Trophoblast cell (in vitro differentiated cells and primary cell): ENCODE results near the gene ARHGAP42.

Source experiments
- DNase-seq, 2 donors: peaks; one replicate each; pipeline ENCODE4 v3.0.0-alpha.2; 2016
- H2AFZ ChIP-seq: 2 replicates; pipeline ENCODE4 v1.6.1; 2013; ENCODE audit warnings: low read length, moderate library complexity, mild to moderate bottlenecking; ENCODE audit not compliant: insufficient read depth, poor library complexity
- H2AK5ac ChIP-seq: 2 replicates; pipeline ENCODE4 v1.6.1; 2013; ENCODE audit warnings: mild to moderate bottlenecking, low read length
- H2BK120ac ChIP-seq: 2 replicates; pipeline ENCODE4 v1.6.1; 2013; ENCODE audit warnings: low read length, mild to moderate bottlenecking, moderate library complexity; ENCODE audit not compliant: insufficient read depth, poor library complexity
- H2BK12ac ChIP-seq: 2 replicates; pipeline ENCODE4 v1.6.1; 2013; ENCODE audit warnings: mild to moderate bottlenecking, low read length, moderate library complexity
- H2BK5ac ChIP-seq: 2 replicates; pipeline ENCODE4 v1.6.1; 2013; ENCODE audit warnings: low read length, low read depth, moderate library complexity, mild to moderate bottlenecking; ENCODE audit not compliant: poor library complexity
- H3K14ac ChIP-seq: 2 replicates; pipeline ENCODE4 v1.6.1; 2013; ENCODE audit warnings: mild to moderate bottlenecking, low read length
- H3K18ac ChIP-seq: 2 replicates; pipeline ENCODE4 v1.6.1; 2013; ENCODE audit warnings: mild to moderate bottlenecking, low read length
- H3K23ac ChIP-seq: 2 replicates; pipeline ENCODE4 v1.6.1; 2013; ENCODE audit warnings: low read length
- H3K27ac ChIP-seq: 2 replicates; pipeline ENCODE4 v1.5.1; 2013; ENCODE audit warnings: low read depth, mild to moderate bottlenecking, inconsistent platforms, low read length, moderate library complexity
- H3K27me3 ChIP-seq: 2 replicates; pipeline ENCODE4 v1.6.1; 2013; ENCODE audit warnings: inconsistent platforms, mild to moderate bottlenecking, low read length, moderate library complexity; ENCODE audit not compliant: insufficient read depth
- H3K36me3 ChIP-seq, 2 experiments: 1 replicate in 1 of 2; 2 replicates in 1 of 2; pipeline ENCODE4 v1.6.1; 2013; ENCODE audit warnings: low read length in 2 of 2, mild to moderate bottlenecking in 2 of 2, moderate library complexity in 1 of 2; ENCODE audit not compliant: insufficient read depth in 2 of 2, control insufficient read depth in 1 of 2
- H3K4ac ChIP-seq: 2 replicates; pipeline ENCODE4 v1.6.1; 2013; ENCODE audit warnings: low read depth, mild to moderate bottlenecking, low read length, moderate library complexity
- H3K4me1 ChIP-seq, 2 experiments: 1 replicate in 1 of 2; 2 replicates in 1 of 2; pipeline ENCODE4 v1.6.1; 2013; ENCODE audit warnings: low read length in 2 of 2, mild to moderate bottlenecking in 2 of 2, moderate library complexity in 1 of 2; ENCODE audit not compliant: insufficient read depth in 2 of 2, control insufficient read depth in 1 of 2
- H3K4me2 ChIP-seq: 2 replicates; pipeline ENCODE4 v1.6.1; 2013; ENCODE audit warnings: inconsistent platforms, mild to moderate bottlenecking, low read length, moderate library complexity
- H3K4me3 ChIP-seq: 2 replicates; pipeline ENCODE4 v1.5.1; 2013; ENCODE audit warnings: mild to moderate bottlenecking, low read depth, low read length, inconsistent platforms
- H3K79me1 ChIP-seq: one replicate; pipeline ENCODE4 v1.6.1; 2013; ENCODE audit warnings: low read length
- H3K79me2 ChIP-seq: 2 replicates; pipeline ENCODE4 v1.6.1; 2013; ENCODE audit warnings: low read length, mild to moderate bottlenecking; ENCODE audit not compliant: control insufficient read depth, insufficient read depth, poor library complexity
- H3K9ac ChIP-seq: 2 replicates; pipeline ENCODE4 v1.6.1; 2013; ENCODE audit warnings: mild to moderate bottlenecking, low read length
- H3K9me3 ChIP-seq: 2 replicates; pipeline ENCODE4 v1.6.1; 2013; ENCODE audit warnings: low read depth, mild to moderate bottlenecking, control low read depth, inconsistent platforms, low read length; ENCODE audit not compliant: insufficient read depth
- H4K12ac ChIP-seq: 2 replicates; pipeline ENCODE4 v1.6.1; 2013; ENCODE audit warnings: low read depth, mild to moderate bottlenecking, low read length, moderate library complexity
- H4K8ac ChIP-seq: 2 replicates; pipeline ENCODE4 v1.6.1; 2013; ENCODE audit warnings: low read depth, mild to moderate bottlenecking, low read length, moderate library complexity
- H4K91ac ChIP-seq: one replicate; pipeline ENCODE4 v1.6.1; 2013; ENCODE audit warnings: low read depth, mild to moderate bottlenecking, low read length, moderate library complexity
- WGBS: extraction: QIAGEN DNeasy Blood & Tissue Kit; methylation state at CpG from one replicate; pipeline ENCODE4 v1.1.7; 2013; ENCODE audit warnings: missing lambda C conversion rate; ENCODE audit not compliant: insufficient read length, insufficient coverage; ENCODE audit errors: extremely low coverage; 5-methylcytosine and 5-hydroxymethylcytosine counted together

ARHGAP42 gene

DNA sequence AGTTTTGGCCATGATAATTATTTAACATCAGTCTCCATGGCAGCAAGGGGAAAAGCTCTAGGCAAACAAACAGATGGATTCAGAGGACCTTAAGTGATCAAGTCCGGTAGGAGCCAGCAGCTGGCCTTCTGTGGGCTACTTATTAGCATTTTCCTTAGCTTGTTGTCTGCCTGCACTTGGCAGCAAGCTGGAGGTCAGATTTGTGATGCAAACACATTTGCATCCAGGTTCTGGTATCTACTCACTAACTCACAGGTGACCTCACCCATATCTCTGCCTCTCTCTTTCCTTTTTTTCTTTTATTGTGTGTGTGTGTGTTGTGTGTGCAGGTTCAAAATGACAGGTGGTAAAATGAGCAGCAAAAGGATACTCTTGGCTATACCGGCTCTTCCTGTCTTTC is 32.3 kb downstream of the ARHGAP42 start:
- Histone ChIP-seq H2BK120ac (no peak overlapping the region), H3K79me2 (no peaks in the 10 kb centered on the region), H3K36me3 (no peaks in the 10 kb centered on the region), H3K4me2 (no peak overlapping the region), H3K4me1 (peaks cover 6 to 8% of the 10 kb centered on the region in 2 experiments), H3K9ac (no peak overlapping the region), H3K23ac (no peak overlapping the region), H2BK12ac (no peak overlapping the region), H2AK5ac (no peak overlapping the region), H4K91ac (no peak overlapping the region), H3K4ac (no peak overlapping the region), H3K14ac (no peak overlapping the region), H3K79me1 (no peaks in the 10 kb centered on the region), H3K27ac (no peak overlapping the region), H3K9me3 (no peaks in the 10 kb centered on the region), H3K4me3 (no peak overlapping the region), H4K8ac (no peak overlapping the region), H3K18ac (no peak overlapping the region), H2BK5ac (no peak overlapping the region), H3K27me3 (no peaks in the 10 kb centered on the region), H4K12ac (no peak overlapping the region), H2AFZ (no peak overlapping the region)
- peak in 1 of 2 donors; percentile 13 for DNase-seq
- WGBS, result no CpG with 5 or more reads among the region's 2 CpGs

DNA sequence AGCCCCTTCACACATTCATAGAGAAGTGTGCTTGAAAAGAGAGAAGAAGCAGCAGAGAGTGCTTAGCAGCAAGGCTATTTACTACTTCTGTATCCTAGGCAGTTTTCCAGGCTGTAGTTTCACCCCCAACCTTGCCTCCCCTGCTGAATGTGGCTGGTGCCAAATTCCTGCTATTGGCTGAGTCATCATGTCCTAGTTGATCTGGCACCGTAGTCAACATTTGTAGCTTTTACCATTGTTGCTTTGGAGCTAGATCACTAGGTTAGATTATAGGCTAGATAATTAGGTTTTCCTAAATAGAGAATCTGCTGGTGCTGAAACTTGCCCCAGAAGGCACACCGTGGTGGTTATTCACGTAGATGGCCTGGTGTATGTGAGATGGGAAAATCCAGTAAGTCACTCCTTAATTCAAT is 32.7 kb downstream of the ARHGAP42 start:
- Histone ChIP-seq H3K27me3 (no peaks in the 10 kb centered on the region), H3K4me2 (no peak overlapping the region), H3K79me2 (no peaks in the 10 kb centered on the region), H4K12ac (no peak overlapping the region), H3K9me3 (no peaks in the 10 kb centered on the region), H3K4me3 (no peak overlapping the region), H3K4me1 (peaks cover 6 to 8% of the 10 kb centered on the region in 2 experiments), H4K8ac (no peak overlapping the region), H2BK120ac (no peak overlapping the region), H3K14ac (no peak overlapping the region), H3K79me1 (no peaks in the 10 kb centered on the region), H4K91ac (no peak overlapping the region), H3K27ac (peak overlapping the region; percentile 16), H3K9ac (no peak overlapping the region), H2AK5ac (no peak overlapping the region), H3K18ac (no peak overlapping the region), H2AFZ (no peak overlapping the region), H3K4ac (no peak overlapping the region), H3K36me3 (no peaks in the 10 kb centered on the region), H2BK5ac (no peak overlapping the region), H3K23ac (no peak overlapping the region), H2BK12ac (no peak overlapping the region)
- WGBS, result no CpG with 5 or more reads among the region's 3 CpGs
- DNase-seq, result peak; percentile 9 to 13

DNA sequence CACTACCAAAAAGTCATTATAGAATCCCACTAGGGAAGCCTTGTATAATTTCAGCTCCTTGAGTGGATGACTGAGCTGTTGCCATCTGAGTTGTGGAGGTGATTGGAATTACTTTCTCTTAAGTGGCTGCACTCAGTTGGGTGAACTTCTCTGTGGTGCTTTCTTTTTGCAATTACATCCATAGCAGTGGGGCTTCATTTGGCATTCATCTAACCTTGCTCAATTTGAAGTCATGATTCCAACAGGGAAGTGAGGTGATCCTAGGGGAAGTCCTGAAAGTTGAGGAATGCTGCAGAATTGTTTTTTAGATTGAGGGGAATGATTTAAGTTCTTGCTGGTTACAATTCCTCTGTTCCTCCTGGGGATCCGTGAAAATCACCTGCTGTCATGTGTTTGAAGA is 39.6 kb downstream of the ARHGAP42 start:
- Histone ChIP-seq H3K4me3 (no peak overlapping the region), H3K79me2 (no peaks in the 10 kb centered on the region), H3K36me3 (peaks cover 0 to 2% of the 10 kb centered on the region in 2 experiments), H3K4ac (no peak overlapping the region), H3K4me1 (no peaks in the 10 kb centered on the region), H4K91ac (no peak overlapping the region), H2AFZ (no peak overlapping the region), H3K18ac (no peak overlapping the region), H2BK12ac (no peak overlapping the region), H4K8ac (no peak overlapping the region), H3K9me3 (no peaks in the 10 kb centered on the region), H3K23ac (no peak overlapping the region), H2BK120ac (no peak overlapping the region), H4K12ac (no peak overlapping the region), H3K4me2 (no peak overlapping the region), H2AK5ac (no peak overlapping the region), H3K27me3 (no peaks in the 10 kb centered on the region), H3K14ac (no peak overlapping the region), H3K79me1 (no peaks in the 10 kb centered on the region), H2BK5ac (no peak overlapping the region), H3K27ac (no peak overlapping the region), H3K9ac (no peak overlapping the region)
- no CpG with 5 or more reads among the region's 1 CpG for WGBS
- no peak for DNase-seq

DNA sequence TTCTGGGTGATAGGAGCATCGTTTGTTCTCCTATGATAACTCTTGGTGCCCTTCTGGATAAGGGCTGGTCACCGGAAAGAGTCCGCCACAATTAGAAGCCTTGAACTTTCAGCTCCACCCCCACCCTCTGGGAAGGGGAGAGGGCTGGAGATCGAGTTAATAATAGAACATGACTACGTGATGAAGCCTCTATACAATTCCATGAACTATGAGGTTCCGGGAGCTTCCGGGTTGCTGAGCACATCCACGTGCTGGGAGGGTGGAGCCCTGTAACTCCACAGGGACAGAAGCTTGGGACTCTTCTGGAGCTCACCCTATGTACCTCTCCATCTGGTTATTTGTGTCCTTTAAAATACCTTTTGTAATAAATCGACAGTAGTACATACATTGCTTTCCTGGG is 40.3 kb downstream of the ARHGAP42 start:
- no peak overlapping the region for H3K23ac ChIP-seq
- H3K14ac ChIP-seq, result no peak overlapping the region
- no peak overlapping the region for H3K4me2 ChIP-seq
- no peak overlapping the region for H3K27ac ChIP-seq
- peaks cover 0 to 2% of the 10 kb centered on the region in 2 experiments for H3K36me3 ChIP-seq
- H2BK5ac ChIP-seq, result no peak overlapping the region
- H2AK5ac ChIP-seq, result no peak overlapping the region
- H2BK120ac ChIP-seq, result no peak overlapping the region
- no peak overlapping the region for H4K8ac ChIP-seq
- no peak overlapping the region for H4K91ac ChIP-seq
- H2BK12ac ChIP-seq, result no peak overlapping the region
- H3K9me3 ChIP-seq, result no peaks in the 10 kb centered on the region
- no peak overlapping the region for H3K9ac ChIP-seq
- no peaks in the 10 kb centered on the region for H3K79me1 ChIP-seq
- no peaks in the 10 kb centered on the region for H3K4me1 ChIP-seq
- no peak overlapping the region for H3K4me3 ChIP-seq
- DNase-seq, result no peak
- no peak overlapping the region for H4K12ac ChIP-seq
- H3K4ac ChIP-seq, result no peak overlapping the region
- WGBS, result no CpG with 5 or more reads among the region's 9 CpGs
- no peak overlapping the region for H2AFZ ChIP-seq
- peak overlapping the region; percentile 53 for H3K18ac ChIP-seq
- H3K79me2 ChIP-seq, result no peaks in the 10 kb centered on the region
- no peaks in the 10 kb centered on the region for H3K27me3 ChIP-seq
